Activated CD8-positive, alpha-beta memory T cell treated with anti-CD3 and anti-CD28 coated beads for 1 hour (primary cell): Measurements from ENCODE around the gene CDS2.
A peak's percentile ranks its signal among the peaks of the same experiment; 100 is the strongest.

Experiments
- DNase-seq, 2 donors: peaks; one replicate each; pipeline ENCODE4 v3.0.0-alpha.2; 2020; ENCODE audit warnings: low read depth in 1 of 2; ENCODE audit errors: extremely low read depth in 1 of 2

Gene CDS2

GRCh38 chr20:5203380-5203779, 76.6 kb downstream of the CDS2 start:
- no peak for DNase-seq

GRCh38 chr20:5205348-5206210, 78.8 kb downstream of the CDS2 start:
- peak; percentile 21 to 48 for DNase-seq

GRCh38 chr20:5207138-5207537, 80.3 kb downstream of the CDS2 start:
- no peak for DNase-seq

GRCh38 chr20:5211803-5212714, 85.3 kb downstream of the CDS2 start:
- no peak for DNase-seq

- no peak for DNase-seq
Measured at GRCh38 chr20:5212907-5213487, 86.2 kb downstream of the CDS2 start.

GRCh38 chr20:5214826-5215225, 88.0 kb downstream of the CDS2 start:
- DNase-seq = no peak

- no peak for DNase-seq
Measured at GRCh38 chr20:5215672-5216304, 89.0 kb downstream of the CDS2 start.

GRCh38 chr20:5216663-5217062, 89.9 kb downstream of the CDS2 start:
- DNase-seq = no peak

- DNase-seq = no peak
Measured at GRCh38 chr20:5217616-5218015, 90.8 kb downstream of the CDS2 start.

- no peak for DNase-seq
Measured at GRCh38 chr20:5220321-5221060, 93.7 kb downstream of the CDS2 start.

GRCh38 chr20:5221061-5221430, 94.2 kb downstream of the CDS2 start:
- DNase-seq = no peak

- peak in 1 of 2 donors; percentile 28 for DNase-seq
Measured at GRCh38 chr20:5222919-5223634, 96.3 kb downstream of the CDS2 start.

GRCh38 chr20:5230544-5230943, 103.7 kb downstream of the CDS2 start:
- no peak for DNase-seq

GRCh38 chr20:5234158-5234557, 107.3 kb downstream of the CDS2 start:
- no peak for DNase-seq

- no peak for DNase-seq
Measured at GRCh38 chr20:5234978-5235377, 108.2 kb downstream of the CDS2 start.
